ENCODE results near the gene SLCO4A1. TPM values are rescaled to one million over a fixed set of nuclear protein-coding genes. Genes with fewer than 3 reads are reported as not detected.

The SLCO4A1 gene
- total RNA-seq, 4 donors from 2014 or later = 26.1 to 67.4 (median 55.6) TPM

DNA sequence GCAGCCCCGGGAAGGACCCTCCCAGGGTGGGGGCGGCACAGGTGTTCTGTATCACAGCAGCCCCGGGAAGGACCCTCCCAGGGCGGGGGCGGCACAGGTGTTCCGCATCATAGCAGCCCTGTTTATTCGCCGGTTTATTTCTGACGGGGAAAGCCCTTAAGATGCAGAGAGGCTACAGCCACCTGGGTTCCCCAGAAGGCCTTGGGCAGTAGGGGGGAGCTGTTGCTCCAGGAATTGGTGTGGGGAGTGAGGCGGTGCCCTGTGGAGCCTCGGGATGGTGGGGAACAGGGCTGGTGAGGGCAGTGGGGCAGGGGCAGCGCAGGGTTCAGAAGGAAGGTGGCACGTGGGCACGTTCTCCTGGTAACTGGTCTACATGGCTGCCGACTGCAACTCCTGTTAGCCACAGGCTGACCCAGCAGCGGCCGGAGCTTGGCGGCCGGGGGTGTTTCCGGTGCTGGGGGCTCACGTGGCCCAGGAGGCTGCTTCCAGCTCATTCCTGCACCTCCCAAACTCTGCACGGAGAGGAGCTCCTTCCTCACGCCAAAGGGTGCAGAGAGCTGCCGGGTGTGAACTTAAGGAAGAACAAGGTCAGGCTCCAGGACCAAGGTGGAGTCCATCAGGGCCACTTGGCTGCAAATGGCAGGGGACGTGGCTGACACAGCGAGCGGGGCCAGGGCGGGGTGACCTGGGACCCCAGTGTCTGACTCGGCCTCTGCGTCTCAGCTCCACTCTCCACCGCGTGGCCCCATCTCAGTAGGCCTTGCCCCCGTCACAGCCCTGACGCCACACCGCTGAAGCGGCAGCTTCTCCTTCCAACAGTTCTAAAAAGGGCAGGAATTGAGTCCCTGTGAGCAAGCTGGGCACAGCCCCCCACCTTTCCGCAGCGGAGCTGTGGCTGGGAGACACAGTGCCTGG lies 13.2 kb downstream of the SLCO4A1 start:
- ATAC-seq (ENCODE audit: low FRiP score) (no peak), DNase-seq (ENCODE audit: low spot score) (no peak)
- TF ChIP-seq, protein P1, sequence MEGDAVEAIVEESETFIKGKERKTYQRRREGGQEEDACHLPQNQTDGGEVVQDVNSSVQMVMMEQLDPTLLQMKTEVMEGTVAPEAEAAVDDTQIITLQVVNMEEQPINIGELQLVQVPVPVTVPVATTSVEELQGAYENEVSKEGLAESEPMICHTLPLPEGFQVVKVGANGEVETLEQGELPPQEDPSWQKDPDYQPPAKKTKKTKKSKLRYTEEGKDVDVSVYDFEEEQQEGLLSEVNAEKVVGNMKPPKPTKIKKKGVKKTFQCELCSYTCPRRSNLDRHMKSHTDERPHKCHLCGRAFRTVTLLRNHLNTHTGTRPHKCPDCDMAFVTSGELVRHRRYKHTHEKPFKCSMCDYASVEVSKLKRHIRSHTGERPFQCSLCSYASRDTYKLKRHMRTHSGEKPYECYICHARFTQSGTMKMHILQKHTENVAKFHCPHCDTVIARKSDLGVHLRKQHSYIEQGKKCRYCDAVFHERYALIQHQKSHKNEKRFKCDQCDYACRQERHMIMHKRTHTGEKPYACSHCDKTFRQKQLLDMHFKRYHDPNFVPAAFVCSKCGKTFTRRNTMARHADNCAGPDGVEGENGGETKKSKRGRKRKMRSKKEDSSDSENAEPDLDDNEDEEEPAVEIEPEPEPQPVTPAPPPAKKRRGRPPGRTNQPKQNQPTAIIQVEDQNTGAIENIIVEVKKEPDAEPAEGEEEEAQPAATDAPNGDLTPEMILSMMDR (IDR thresholded peaks at IDR 0.05) = no peak

DNA sequence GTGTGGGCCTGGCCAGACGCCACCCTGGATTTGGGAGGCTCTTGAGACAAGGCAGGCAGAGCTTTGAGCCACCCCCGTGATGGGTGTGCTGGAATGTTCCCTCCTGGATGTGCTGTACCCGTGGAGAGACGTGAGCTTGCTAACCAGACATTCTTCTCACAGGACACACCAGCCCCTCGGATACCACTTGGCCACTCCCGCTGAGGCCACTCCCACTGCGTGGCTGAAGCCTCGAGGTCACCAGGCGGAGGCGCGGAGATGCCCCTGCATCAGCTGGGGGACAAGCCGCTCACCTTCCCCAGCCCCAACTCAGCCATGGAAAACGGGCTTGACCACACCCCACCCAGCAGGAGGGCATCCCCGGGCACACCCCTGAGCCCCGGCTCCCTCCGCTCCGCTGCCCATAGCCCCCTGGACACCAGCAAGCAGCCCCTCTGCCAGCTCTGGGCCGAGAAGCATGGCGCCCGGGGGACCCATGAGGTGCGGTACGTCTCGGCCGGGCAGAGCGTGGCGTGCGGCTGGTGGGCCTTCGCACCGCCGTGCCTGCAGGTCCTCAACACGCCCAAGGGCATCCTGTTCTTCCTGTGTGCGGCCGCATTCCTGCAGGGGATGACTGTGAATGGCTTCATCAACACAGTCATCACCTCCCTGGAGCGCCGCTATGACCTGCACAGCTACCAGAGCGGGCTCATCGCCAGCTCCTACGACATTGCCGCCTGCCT lies 14.1 kb downstream of the SLCO4A1 start:
- ATAC-seq (ENCODE audit: low FRiP score) (no peak), DNase-seq (ENCODE audit: low spot score) (no peak)
- TF ChIP-seq, protein P1 (IDR thresholded peaks at IDR 0.05) = no peak

DNA sequence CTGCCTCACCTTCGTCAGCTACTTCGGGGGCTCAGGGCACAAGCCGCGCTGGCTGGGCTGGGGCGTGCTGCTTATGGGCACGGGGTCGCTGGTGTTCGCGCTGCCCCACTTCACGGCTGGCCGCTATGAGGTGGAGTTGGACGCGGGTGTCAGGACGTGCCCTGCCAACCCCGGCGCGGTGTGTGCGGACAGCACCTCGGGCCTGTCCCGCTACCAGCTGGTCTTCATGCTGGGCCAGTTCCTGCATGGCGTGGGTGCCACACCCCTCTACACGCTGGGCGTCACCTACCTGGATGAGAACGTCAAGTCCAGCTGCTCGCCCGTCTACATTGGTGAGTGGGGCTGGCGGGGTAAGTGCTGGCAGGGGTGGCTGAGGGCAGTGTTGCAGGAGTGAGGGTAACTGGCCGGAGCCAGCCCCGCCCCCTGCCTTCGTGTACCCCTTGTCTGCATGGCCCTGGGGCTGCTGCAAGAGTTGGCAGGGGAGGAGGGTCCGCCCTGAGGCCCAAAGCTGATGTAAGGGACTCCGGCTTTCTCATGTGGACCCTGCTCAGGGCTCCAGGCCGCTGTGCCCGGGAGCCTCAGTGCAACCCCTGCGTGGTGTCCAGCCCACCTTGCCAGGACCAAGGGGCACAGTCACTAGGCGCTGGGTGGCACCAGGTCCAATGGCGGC lies 14.8 kb downstream of the SLCO4A1 start:
- ATAC-seq (ENCODE audit: low FRiP score) (no peak), DNase-seq (ENCODE audit: low spot score) (no peak)
- TF ChIP-seq, protein P1 (IDR thresholded peaks at IDR 0.05) = no peak

DNA sequence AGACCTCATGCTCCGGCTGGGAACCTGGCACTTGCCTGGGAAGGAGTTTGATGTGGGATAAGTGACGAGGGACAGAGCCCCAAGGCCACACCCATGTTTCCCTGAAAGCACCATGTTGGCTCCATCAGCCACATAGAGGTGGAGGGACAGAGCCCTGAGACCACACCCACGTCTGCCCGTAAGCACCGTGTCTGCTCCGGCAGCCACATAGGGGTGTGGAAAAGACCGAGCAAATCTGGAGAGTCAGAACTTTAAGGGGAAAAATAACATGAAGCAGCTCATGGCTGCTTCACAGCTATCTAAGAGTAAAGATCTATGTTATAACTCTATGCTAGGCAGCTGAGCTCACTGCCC lies 15.3 kb downstream of the SLCO4A1 start:
- TF ChIP-seq, protein P1 (IDR thresholded peaks at IDR 0.05) = no peak
- no peak for DNase-seq (ENCODE audit: low spot score)
- ATAC-seq (ENCODE audit: low FRiP score) = no peak

DNA sequence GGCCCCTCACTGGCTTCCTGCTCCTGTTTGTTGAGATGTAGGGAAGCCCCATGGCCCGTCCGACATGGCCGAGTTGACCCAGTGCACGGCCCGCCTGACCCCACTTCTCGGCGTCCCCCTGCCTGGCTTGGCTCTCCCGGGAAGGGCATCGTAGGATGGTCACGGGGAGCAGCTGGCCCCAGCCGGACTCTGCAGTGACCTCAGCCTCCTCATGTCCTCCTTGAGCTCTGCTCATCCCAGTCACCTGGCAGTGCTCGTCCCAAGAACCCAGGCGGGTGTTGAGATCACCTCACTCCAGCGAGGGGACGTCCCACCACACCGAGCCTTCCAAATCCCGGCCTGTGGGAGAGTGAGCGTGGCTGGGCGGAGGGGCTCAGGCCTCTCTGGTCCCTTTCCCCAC lies 15.7 kb downstream of the SLCO4A1 start:
- TF ChIP-seq, protein P1 (IDR thresholded peaks at IDR 0.05) = no peak
- DNase-seq (ENCODE audit: low spot score) (no peak), ATAC-seq (ENCODE audit: low FRiP score) (no peak)

DNA sequence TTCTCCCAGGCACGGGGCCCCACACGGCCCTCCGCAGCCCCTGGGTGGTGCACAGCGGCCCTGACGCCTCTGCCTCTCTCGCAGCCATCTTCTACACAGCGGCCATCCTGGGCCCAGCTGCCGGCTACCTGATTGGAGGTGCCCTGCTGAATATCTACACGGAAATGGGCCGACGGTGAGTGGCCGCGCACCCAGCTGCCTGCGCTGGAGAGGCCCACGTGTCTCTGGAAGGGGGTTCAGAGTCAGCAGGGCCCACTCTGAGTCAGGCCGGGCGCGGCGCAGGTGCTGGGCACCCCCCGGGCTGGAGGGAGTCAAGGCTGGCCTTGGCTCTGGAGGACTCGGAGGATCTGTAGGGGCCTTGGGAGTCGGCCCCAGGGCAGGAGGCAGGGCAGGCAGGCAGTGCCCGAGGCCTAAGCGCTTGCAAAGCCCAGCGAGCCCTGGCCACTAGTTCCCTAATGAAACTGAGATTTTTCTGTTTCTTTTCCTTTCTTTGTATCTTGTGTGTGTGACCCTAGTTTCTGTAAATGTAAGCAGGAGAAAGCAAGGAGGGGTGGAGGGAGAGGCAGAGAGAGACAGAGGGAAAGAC lies 16.4 kb downstream of the SLCO4A1 start:
- ATAC-seq (ENCODE audit: low FRiP score) = no peak
- TF ChIP-seq, protein P1 (IDR thresholded peaks at IDR 0.05) = no peak
- DNase-seq (ENCODE audit: low spot score) = no peak

All from omental fat pad (tissue), 4 donors.